Testis (tissue), 2 donors: ENCODE measurements around the gene ORC1.

Experiments used
- CTCF ChIP-seq, 3 experiments: fragments of 450-650 bp in 2 of 3; fragments of 200-600 bp in 1 of 3; sonication (generic) in 1 of 3; IDR thresholded peaks; one replicate each; pipeline ENCODE4 v1.5.1; 2016 to 2019; ENCODE audit warnings: antibody characterized with exemption in 3 of 3, mild to moderate bottlenecking in 2 of 3, moderate library complexity in 1 of 3
- POLR2A ChIP-seq: fragments of 450-650 bp; IDR thresholded peaks from one replicate; pipeline ENCODE4 v1.6.1; 2017; ENCODE audit warnings: antibody characterized with exemption, mild to moderate bottlenecking, moderate library complexity

- TF ChIP-seq CTCF (IDR thresholded peaks at IDR 0.05) (no peak), POLR2A (no peak)
Measured at GRCh38 chr1:52420713-52421112, 16.5 kb upstream of the ORC1 start.
